GM04503 (cell line): ENCODE data around the gene GBX1.

ENCODE experiments used
- DNase-seq: peaks from one replicate; pipeline ENCODE4 v3.0.0-alpha.2; 2012; ENCODE audit warnings: low read depth

The GBX1 gene

GRCh38 chr7:151126491-151127137, 40.9 kb downstream of the GBX1 start:
- DNase-seq: no peak

GRCh38 chr7:151125846-151126481, 41.5 kb downstream of the GBX1 start:
- DNase-seq: no peak

- no peak for DNase-seq
These were observed 42.0 kb downstream of the GBX1 start for GRCh38 chr7:151125470-151125845.

DNA sequence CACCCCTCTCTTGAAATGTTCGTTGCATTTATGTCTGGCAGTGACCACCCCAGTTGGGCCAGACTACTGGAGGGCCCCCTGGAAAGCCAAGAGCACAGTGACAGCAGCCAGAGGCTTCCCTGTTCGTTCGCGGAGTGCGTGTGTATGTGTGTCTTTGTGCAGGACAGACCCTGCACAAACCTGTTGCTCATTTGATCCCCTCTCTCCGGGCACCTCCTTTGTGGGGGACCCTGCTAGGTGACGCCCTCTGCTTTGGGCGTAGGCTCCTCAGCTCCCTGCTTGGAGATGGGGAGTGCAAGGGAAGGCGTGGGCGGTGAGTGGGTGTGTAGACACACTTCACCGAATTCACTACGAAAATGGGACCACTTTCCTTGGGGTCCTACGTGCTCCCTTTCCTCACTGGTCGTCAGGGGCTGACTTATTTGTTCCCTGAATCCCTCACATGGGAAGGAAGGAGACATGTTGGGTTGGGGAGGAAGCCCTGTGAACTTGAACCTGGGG, 42.5 kb downstream of the GBX1 start:
- no peak for DNase-seq

DNA sequence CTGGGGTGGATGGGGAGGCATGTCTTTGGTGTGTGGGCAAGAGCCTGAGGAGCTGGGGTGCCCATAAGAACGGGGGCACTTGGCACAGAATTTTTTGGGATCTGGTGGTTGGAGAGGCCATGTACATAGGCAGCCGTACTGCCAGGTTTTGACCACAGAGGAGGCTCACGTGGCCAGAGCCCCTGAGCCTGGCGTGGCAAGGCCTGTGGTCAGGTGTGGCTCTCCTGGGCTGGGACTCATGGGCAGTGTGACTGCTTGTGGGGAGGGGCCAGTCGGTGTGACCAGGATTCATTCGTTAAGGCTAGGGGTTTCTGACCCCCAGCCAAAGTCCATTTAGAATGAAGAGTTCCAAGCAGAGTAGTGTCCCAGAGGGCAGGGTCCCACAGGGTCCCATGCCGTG, 43.0 kb downstream of the GBX1 start:
- no peak for DNase-seq

- DNase-seq: no peak
These were observed 43.6 kb downstream of the GBX1 start for GRCh38 chr7:151123822-151124464.

DNA sequence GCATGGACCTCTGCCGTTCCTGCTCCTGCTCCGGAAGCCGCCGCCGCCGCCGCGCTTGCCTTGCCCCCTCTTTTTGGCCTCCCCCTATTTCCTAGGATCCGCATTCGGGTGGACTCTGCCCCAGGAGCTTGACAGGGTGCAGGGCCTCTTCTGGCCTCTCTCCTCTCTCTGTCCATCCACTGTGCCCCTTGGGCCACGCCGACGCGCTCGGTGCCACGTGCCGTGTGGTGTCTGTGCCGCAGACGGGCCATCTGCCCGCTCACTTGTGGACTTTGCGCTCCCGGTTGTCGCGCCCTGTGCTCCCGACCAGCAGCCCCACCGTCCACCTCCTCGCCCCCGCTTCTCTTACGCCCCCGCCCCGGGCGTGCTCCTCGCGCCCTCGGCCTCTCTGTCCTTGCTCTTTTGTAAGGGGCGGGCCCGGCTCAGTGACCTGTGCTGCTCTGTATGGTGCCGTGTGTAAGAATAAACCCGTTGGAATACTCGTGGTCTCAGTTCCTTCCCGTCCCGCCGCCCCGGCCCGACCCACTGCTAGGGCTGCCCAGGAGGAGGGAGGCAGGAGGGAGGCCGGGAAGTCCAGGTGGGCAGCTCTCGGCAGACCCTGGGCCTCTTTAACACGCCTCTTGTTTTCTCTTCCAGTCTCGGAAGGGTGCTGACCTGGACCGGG, 44.2 kb downstream of the GBX1 start:
- DNase-seq: no peak

GRCh38 chr7:151122796-151123157, 44.7 kb downstream of the GBX1 start:
- DNase-seq: no peak

DNA sequence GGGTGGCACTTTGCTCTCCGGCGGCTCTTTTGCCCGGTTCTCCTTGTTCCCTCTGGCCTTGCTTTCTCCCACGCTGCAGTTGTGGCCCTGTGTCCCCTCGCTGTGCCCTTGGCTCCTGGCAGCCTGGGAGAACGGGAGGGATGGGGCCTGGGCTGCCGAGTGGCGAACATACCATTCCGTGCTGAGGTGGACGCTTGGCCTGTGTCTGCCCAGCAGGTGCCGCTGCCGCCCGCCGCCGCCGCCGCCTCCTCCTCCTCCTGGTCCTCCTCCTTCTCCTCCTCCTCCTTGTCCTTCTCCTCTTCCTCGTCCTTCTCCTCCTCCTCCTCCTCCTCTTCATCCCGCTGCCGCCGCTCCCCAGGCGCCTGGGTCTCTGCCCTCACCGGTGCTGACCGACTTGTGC, 45.2 kb downstream of the GBX1 start:
- no peak for DNase-seq

GRCh38 chr7:151121380-151122170, 45.9 kb downstream of the GBX1 start:
- no peak for DNase-seq

DNA sequence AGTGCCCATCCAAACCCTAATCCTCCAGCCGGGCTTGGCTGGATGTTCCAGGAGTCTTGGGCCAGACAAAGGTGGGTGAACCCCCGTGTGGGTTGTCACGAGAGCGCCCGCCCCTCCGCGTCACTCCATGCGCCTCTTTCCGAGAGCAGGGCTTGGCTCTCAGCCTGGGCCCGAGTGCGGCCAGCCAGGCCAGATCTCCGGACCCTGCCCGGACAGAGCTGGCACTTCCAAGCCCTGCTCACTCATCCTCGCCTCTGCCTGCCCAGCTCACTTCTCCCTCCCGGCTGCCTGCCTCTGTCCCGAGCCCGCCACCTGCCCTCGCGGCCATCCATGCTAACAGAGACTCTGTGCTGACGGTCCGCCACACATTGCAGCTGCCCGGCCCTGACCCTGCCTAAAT, 46.6 kb downstream of the GBX1 start:
- no peak for DNase-seq

- no peak for DNase-seq
These were observed 47.6 kb downstream of the GBX1 start for GRCh38 chr7:151119902-151120301.

- DNase-seq: no peak
These were observed 48.5 kb downstream of the GBX1 start for GRCh38 chr7:151119055-151119415.

GRCh38 chr7:151118108-151119054, 49.1 kb downstream of the GBX1 start:
- DNase-seq: no peak

- DNase-seq: no peak
These were observed 49.9 kb downstream of the GBX1 start for GRCh38 chr7:151117565-151117964.

DNA sequence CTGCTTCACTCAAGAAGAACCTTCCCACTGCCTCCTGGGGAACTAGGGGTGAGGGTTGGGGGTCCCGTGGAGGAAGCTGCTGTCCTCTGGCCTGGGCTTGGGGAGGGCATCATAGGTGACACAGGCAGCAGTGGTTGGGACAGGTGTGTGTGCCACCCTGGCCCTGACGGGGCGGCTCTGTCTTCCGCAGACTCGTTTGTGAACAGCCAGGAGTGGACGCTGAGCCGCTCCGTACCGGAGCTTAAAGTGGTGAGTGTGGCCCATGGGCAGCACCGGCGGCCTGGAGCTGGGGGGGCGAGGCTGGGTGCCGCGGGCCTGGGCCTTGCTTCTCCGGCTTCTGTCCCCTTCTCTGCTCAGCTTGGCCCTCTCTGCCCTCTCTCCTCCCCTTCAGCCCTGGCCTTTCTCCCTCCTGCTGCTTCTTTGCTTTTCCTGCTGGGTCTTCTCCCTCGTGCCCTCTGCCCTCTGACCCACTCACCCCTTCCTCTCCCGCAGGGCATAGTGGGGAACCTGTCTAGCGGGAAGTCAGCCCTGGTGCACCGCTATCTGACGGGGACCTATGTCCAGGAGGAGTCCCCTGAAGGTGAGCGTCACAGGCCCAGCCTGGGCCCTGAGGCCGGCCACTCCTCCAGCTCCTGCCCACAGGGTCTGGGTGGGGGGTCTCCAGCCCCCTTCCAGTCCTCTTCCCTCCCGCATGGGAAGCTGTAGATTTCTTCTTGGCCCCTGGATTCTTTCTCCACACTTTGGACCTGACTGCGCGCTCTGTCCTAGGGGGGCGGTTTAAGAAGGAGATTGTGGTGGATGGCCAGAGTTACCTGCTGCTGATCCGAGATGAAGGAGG, 50.7 kb downstream of the GBX1 start:
- DNase-seq: no peak

DNA sequence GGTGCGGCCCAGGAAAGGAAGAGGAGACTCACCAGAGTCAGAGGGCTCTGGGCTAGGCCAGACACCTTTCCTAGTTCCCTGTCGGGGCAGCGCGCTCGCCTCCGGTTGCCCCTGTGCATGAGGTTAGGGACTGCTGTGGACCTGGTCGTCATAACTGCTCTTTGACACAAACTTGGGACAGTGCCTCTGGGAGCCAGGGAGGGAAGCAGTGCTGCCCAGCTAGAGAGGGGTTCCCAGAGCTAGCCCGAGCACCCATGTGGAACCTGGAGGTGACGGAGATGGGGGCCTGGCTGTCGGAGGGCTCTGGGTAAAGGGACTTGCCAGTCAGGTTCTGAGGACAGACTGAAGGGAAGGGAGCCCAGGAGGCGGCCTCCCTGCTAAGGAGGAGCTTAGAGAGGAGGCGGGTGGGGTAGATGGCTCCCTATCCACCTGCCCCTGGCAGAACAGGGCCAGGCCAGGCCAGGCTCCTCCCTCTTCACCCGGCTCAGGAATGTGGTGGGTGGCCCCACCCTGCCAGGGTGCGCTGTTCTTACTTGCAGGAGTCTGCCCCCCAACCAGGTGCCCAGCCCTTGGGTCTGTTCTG, 51.6 kb downstream of the GBX1 start:
- DNase-seq: no peak

- DNase-seq: no peak
These were observed 52.2 kb downstream of the GBX1 start for GRCh38 chr7:151115121-151115835.
